ENCODE results near the gene EYS. TPM values are rescaled to one million over a fixed set of nuclear protein-coding genes. Genes with fewer than 3 reads are reported as not detected.

Gene EYS
- total RNA-seq, 3 donors from 2014 or later, result 1.3 to 2.9 TPM; not detected in 1

GRCh38 chr6:64143101-64143500 lies 1563.9 kb downstream of the EYS start:
- no peaks in the 10 kb centered on the region for H3K9me3 ChIP-seq
- no peaks in the 10 kb centered on the region for H3K36me3 ChIP-seq
- no peaks in the 10 kb centered on the region for H3K27me3 ChIP-seq
- no peaks in the 10 kb centered on the region for H3K4me1 ChIP-seq
- no peak overlapping the region for H3K27ac ChIP-seq
- no peak for DNase-seq (ENCODE audit: low spot score in 2 of 2)
- intact Hi-C loops (cut with DNase I; ENCODE audit: low total_unique reads), result no loop called here
- no peak overlapping the region for H3K4me3 ChIP-seq
- TF ChIP-seq POLR2A (IDR thresholded peaks at IDR 0.05), result no peak
- no peak for TF ChIP-seq CTCF (IDR thresholded peaks at IDR 0.05)
- no peak for TF ChIP-seq POLR2AphosphoS5 (IDR thresholded peaks at IDR 0.05)

- no peaks in the 10 kb centered on the region for H3K36me3 ChIP-seq
- intact Hi-C loops (cut with DNase I; ENCODE audit: low total_unique reads), result no loop called here
- DNase-seq (ENCODE audit: low spot score in 2 of 2), result no peak
- TF ChIP-seq POLR2AphosphoS5 (IDR thresholded peaks at IDR 0.05), result no peak
- no peak for TF ChIP-seq CTCF (IDR thresholded peaks at IDR 0.05)
- no peak for TF ChIP-seq POLR2A (IDR thresholded peaks at IDR 0.05)
- H3K9me3 ChIP-seq, result no peaks in the 10 kb centered on the region
- H3K27ac ChIP-seq, result no peak overlapping the region
- H3K27me3 ChIP-seq, result no peaks in the 10 kb centered on the region
- no peak overlapping the region for H3K4me3 ChIP-seq
- no peaks in the 10 kb centered on the region for H3K4me1 ChIP-seq
These were observed 1565.3 kb downstream of the EYS start for GRCh38 chr6:64141680-64142079.

GRCh38 chr6:64128301-64129024 lies 1578.6 kb downstream of the EYS start:
- no peak overlapping the region for H3K27ac ChIP-seq
- no peak overlapping the region for H3K4me3 ChIP-seq
- H3K27me3 ChIP-seq, result no peaks in the 10 kb centered on the region
- H3K36me3 ChIP-seq, result no peaks in the 10 kb centered on the region
- DNase-seq (ENCODE audit: low spot score in 2 of 2), result no peak
- no peaks in the 10 kb centered on the region for H3K9me3 ChIP-seq
- no peaks in the 10 kb centered on the region for H3K4me1 ChIP-seq
- intact Hi-C loops (cut with DNase I; ENCODE audit: low total_unique reads), result no loop called here
- TF ChIP-seq CTCF (IDR thresholded peaks at IDR 0.05) (no peak), POLR2AphosphoS5 (IDR thresholded peaks at IDR 0.05) (no peak), POLR2A (IDR thresholded peaks at IDR 0.05) (no peak)

GRCh38 chr6:64123761-64124633 lies 1583.0 kb downstream of the EYS start:
- Histone ChIP-seq H3K9me3 (no peaks in the 10 kb centered on the region), H3K4me1 (no peaks in the 10 kb centered on the region), H3K4me3 (no peak overlapping the region), H3K36me3 (no peaks in the 10 kb centered on the region), H3K27ac (no peak overlapping the region), H3K27me3 (no peaks in the 10 kb centered on the region)
- TF ChIP-seq POLR2A (IDR thresholded peaks at IDR 0.05) (no peak), CTCF (IDR thresholded peaks at IDR 0.05) (no peak), POLR2AphosphoS5 (IDR thresholded peaks at IDR 0.05) (no peak)
- no peak for DNase-seq (ENCODE audit: low spot score in 2 of 2)
- intact Hi-C loops (cut with DNase I; ENCODE audit: low total_unique reads), result no loop called here

Data from breast epithelium (tissue), 4 donors.